ENCODE data around the gene HIPK2.

- TF ChIP-seq POLR2A (IDR thresholded peaks at IDR 0.05) (no peak), CTCF (IDR thresholded peaks at IDR 0.05) (no peak)
Measured at GRCh38 chr7:139656387-139656786, 121.4 kb downstream of the HIPK2 start.
